GM18861 (cell line): ENCODE data around the gene AKR1D1.
"Not testable (repeated sequence)": the region's sequence is repeated elsewhere in the genome, so short reads cannot be mapped to it uniquely, and the experiment has no call there.

Experiments
- ATAC-seq: cut with Tn5 transposase; IDR thresholded peaks from one replicate; pipeline ENCODE4 v1.9.1; 2021; ENCODE audit not compliant: unreplicated experiment

Gene AKR1D1

GRCh38 chr7:138072726-138073125 lies 3.5 kb upstream of the AKR1D1 start:
- no peak for ATAC-seq

- ATAC-seq, result no peak
These were observed 2.1 kb upstream of the AKR1D1 start for GRCh38 chr7:138074121-138074520.

DNA sequence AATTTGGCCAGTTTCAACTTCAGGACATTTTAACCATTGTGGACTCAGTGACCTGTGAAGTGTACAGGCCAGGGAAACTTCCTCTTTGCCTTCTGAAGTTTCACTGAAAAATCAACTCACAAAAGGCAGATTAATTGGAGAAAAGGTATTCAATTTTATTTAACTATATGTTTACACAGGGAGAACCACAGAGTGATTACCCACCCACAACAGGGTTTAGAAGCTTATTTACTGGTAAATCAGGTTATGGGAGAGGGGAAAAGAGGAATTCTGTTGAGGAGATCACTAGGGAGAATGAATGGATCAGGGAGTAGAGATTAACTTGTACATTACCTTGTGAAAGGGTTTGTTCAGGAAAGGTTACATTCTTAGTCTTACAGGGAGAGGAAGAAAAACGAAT lies 1.7 kb upstream of the AKR1D1 start:
- ATAC-seq, result no peak

DNA sequence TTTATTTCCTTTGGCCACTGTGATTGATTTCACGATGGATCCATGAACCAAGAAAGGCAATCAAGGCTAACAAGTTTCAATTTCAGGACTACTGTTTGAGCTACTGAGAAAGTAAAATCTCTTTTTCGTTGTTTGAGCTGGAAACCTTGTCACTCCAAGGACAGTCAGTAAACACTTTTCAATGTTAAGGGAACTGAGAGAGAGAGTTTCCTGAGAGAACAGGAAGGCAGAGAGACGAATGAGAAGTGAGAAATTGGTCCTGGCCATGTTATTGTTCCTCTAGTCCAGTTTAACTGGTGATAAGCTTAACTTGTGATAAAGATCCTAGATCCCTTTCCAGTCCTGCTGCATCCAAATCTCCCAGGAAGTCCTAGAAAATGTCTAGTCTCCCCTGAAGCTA lies 909 bp upstream of the AKR1D1 start:
- ATAC-seq, result no peak

DNA sequence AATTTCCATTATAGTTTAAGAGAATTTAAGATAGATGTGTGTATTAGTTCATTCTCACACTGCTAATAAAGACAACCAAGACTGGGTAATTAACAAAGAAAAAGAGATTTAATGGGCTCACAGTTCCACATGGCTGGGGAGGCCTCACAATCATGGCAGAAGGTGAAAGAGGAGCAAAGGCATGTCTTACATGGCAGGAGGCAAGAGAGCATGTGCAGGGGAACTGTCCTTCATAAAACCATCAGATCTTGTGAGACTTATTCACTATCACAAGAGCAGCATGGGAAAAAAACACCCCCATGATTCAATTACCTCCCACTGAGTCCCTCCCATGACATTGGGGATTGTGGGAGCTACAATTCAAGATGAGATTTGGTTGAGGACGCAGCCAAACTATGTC lies 473 bp upstream of the AKR1D1 start:
- ATAC-seq, result not testable (repeated sequence)

DNA sequence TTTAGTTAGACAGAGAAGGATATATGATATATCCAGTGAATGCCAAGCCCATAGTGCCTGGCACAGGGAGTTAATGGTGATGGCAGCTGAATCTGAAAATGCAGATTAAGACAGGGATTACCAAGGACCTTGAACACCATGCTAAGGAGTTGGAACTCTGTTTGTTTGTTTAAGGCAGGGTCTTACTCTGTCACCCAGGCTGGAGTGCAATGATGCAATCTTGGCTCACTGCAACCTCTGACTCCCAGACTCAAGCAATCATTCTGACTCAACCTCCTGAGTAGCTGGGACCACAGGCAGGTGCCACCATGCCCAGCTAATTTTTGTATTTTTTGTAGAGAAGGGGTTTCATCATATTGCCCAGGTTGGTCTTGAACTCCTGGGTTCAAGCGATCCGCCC lies 1.6 kb downstream of the AKR1D1 start:
- no peak for ATAC-seq

DNA sequence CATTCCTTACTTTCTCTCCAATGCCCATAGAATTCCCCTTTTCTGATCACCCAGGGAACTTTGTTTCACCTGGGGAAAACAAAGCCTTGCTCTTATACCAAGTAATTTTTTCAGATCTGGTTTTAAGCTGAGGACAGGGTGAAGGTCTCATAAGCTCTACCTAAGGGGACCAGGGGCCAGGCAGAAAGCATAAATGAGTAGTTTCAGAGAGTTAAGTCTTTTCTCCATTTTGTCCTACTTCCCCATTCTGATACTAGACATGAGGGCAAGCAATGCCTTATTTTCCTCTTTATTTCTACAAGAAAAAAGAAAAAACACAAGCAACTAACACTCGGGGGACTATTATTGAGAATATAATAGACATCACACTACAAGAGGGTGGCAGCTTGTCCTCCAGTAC lies 2.9 kb downstream of the AKR1D1 start:
- no peak for ATAC-seq

DNA sequence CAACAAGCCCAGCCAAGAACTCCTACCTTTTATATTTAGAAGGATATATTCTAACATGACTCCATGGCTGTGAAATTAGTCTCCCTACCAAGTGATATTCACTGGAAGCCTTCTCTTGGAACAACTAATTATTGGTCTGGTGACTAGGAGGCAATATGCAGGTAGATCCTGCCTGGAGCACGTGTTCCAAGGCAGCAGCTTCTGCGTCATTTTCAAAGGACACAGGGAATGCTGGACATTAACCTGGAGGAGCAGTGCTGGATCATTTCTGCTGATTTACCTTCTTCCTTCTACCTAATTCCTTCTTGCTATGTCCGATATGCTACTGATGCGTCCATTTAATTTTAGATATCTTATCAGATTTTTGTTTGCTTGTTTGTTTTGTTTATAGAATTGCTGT lies 5.6 kb downstream of the AKR1D1 start:
- ATAC-seq, result no peak

DNA sequence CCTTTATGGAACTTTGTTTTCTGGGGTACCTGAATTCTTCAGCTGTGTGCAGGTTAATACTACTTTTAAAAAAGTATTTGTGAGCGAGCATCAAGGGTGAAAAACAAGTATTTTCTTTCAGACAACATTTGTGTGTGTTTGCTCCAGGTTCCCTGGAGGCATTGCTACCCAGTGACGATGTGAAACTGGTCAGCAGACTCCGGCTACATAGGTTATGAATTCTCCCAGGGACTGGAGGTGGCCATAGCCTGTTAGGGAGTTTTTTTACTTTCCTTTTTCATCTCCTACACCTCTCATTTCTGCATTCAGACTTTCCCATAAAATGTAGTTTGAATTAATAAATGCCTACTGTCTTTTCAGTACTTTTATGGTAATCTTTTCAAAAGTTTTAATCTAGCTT lies 7.6 kb downstream of the AKR1D1 start:
- ATAC-seq, result no peak

GRCh38 chr7:138086563-138087270 lies 10.5 kb downstream of the AKR1D1 start:
- no peak for ATAC-seq

- no peak for ATAC-seq
These were observed 13.0 kb downstream of the AKR1D1 start for GRCh38 chr7:138089080-138089901.

- ATAC-seq, result peak; percentile 77
These were observed 14.8 kb downstream of the AKR1D1 start for GRCh38 chr7:138091032-138091431.

DNA sequence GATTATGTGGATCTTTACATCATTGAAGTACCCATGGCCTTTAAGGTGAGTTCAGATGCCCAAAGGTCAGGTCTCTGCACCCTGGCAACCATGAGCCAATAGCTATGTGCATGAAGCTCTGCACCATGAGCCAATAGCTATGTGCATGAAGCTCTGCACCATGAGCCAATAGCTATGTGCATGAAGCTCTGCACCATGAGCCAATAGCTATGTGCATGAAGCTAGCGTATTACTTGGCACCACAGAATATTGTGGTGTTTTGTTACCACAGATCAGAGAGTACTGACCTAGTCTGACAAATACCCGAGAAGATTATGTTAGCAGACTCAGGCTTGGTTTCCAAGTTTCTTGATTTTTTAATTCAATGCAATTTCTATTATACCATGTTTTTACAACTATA lies 15.6 kb downstream of the AKR1D1 start:
- ATAC-seq, result not testable (repeated sequence)

GRCh38 chr7:138092486-138093028 lies 16.3 kb downstream of the AKR1D1 start:
- ATAC-seq, result no peak

DNA sequence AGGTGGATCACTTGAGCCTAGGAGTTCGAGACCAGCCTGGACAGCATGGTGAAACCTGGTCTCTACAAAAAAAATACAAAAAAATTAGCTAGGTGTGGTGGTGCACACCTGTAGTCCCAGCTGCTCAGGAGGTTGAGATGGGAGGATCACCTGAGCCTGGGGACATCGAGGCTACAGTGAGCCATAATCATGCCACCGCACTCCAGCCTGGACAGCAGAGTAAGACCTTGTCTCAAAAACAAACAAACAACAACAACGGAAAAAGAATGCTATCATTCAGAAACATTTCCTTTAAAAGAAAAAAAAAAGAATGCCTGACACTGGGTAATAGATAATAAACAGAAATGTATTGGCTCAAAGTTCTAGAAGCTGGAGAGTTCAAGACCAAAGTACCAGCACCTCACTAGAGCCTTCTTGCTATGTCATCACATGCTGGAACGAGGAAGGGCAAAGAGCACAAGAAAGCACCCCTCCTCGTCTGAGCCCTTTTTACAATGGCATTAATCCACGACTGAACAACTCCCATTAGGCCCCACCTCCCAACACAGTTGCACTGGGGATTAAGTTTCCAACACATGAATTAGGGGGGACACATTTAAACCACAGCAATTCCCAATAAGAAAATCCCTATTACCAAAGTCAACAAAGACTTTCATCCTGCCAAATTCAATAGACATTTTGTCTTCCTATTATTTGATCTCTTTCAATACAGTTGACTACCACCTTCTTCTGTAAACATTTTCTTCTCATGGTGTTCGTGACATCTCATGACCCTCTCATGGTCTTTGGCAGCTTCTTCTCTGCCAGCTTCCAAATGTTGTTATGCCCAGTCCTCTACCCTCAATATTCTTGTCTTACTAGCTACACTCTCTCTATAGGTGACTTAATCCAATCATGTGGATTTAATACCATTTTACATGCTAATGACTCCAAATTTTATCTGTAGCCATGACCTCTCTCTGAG lies 20.0 kb downstream of the AKR1D1 start:
- no peak for ATAC-seq

- ATAC-seq, result no peak
These were observed 20.9 kb downstream of the AKR1D1 start for GRCh38 chr7:138097064-138097741.

DNA sequence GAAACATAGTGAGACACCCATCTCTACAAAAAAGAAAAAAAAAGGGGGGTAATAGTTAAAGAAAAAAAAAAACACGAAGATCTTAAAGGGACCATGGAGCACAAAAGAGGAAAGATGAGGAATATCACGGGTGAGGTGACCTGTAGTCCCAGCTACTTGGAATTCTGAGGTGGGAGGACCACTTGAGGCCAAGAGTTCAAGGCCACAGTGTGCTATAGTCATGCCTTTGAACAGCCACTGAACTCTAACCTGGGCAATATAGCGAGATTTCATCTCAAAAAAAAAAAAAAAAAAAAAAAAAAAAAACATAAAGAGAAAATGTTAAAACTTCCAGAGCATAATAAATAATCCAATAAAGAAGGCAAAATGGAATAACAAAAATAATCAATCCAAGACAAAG lies 23.6 kb downstream of the AKR1D1 start:
- ATAC-seq, result no peak

- no peak for ATAC-seq
These were observed 29.0 kb downstream of the AKR1D1 start for GRCh38 chr7:138105221-138105620.

- ATAC-seq, result no peak
These were observed 38.8 kb downstream of the AKR1D1 start for GRCh38 chr7:138115047-138115446.

DNA sequence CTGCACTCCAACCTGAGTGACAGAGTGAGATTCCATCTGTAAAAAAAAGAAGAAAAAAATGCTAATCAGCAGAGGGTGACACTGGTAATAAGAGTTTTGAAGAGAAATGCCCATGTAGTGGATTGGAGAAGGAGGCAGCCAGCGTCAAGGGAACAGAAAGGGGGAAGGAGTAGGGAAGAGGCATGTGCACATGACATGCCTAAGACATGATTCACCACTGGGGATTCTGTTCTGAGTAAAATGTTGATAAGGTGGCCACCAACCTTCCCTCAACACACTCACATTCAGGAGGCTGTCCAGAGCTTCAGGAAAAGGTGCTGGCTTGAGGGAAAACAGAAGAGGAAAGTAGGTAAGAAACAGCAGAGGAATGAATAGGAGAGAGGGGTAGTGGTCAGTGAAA lies 39.9 kb downstream of the AKR1D1 start:
- no peak for ATAC-seq

GRCh38 chr7:138116892-138117291 lies 40.6 kb downstream of the AKR1D1 start:
- ATAC-seq, result no peak
